Natural killer cell treated with Interleukin-12 subunit alpha and Interleukin-12 subunit beta and Interleukin-15 and Interleukin-18, amount 100 ng/mL, for 72 hours (primary cell): ENCODE data around the gene VPS45. TPM values are rescaled to one million over a fixed set of nuclear protein-coding genes. Genes with fewer than 3 reads are reported as not detected.
A peak's percentile ranks its signal among the peaks of the same experiment; 100 is the strongest.
"Not testable (repeated sequence)": the region's sequence is repeated elsewhere in the genome, so short reads cannot be mapped to it uniquely, and the experiment has no call there.

ENCODE experiments used
- ATAC-seq, 2 donors: fragments of 150-1000 bp; cut with Tn5 transposase in 1 of 2; sonication (Bioruptor Pico), chemical (Tn5 transposase) in 1 of 2; 2 replicates each; pipeline ENCODE4 v1.10.0; 2021
- DNase-seq: peaks from one replicate; pipeline ENCODE4 v3.0.0; 2022; ENCODE audit warnings: low spot score
- H3K27ac Mint-ChIP-seq, 2 donors: 1 replicate in 1 of 2; 2 replicates in 1 of 2; pipeline ENCODE4 v1.8.0; 2022; ENCODE audit warnings: mixed read lengths in 2 of 2, mild to moderate bottlenecking in 1 of 2, moderate library complexity in 1 of 2
- H3K27me3 Mint-ChIP-seq, 2 donors: 1 replicate in 1 of 2; 2 replicates in 1 of 2; pipeline ENCODE4 v1.8.0; 2022; ENCODE audit warnings: mixed read lengths in 2 of 2
- H3K36me3 Mint-ChIP-seq: one replicate; pipeline ENCODE4 v1.8.0; 2022; ENCODE audit warnings: mixed read lengths
- H3K4me1 Mint-ChIP-seq, 2 donors: 1 replicate in 1 of 2; 2 replicates in 1 of 2; pipeline ENCODE4 v1.8.0; 2022; ENCODE audit warnings: low read depth in 2 of 2, mixed read lengths in 2 of 2, mild to moderate bottlenecking in 1 of 2
- H3K4me3 Mint-ChIP-seq: one replicate; pipeline ENCODE4 v1.8.0; 2022; ENCODE audit warnings: mixed read lengths
- H3K9me3 Mint-ChIP-seq: 2 replicates; pipeline ENCODE4 v1.8.0; 2022; ENCODE audit warnings: mixed read lengths
- total RNA-seq, 2 donors: library from RNA; stranded (reverse); gene quantifications; one replicate each; pipeline ENCODE4 v1.2.3, GENCODE V29; 2022

The VPS45 gene
- total RNA-seq, 2 donors from 2014 or later = 34.1 to 40.4 TPM

DNA sequence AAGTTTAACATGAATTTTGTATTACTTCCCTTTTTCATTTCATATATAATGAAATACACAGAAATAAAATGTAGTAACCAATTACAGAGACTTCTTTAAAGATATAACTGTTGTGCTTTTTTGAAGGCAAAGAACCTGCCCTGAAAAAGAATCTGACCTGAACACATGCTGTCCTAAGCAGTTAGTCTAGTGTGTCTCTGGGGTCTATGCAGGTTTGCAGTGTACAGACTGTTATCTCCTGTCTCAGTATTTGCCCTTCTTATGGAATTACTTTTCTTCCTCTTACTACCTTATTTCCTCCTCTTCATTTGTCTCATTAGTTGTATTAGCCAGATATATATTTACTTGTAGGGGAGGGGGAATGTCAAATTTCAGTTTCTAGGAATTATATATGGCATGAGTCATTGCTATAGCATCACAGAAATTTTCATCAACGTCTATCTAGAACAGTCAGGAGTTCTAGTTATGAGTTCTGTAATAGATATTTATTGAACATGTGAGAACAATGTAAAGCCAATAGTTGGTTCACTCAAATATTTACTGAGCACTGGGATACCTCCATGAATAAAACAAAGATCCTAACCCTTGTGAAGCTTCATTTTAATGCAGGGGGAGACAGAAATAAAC, 53.8 kb downstream of the VPS45 start:
- peak overlapping the region in 1 of 2 donors; percentile 56 for H3K27ac Mint-ChIP-seq
- H3K27me3 Mint-ChIP-seq = no peaks in the 10 kb centered on the region
- no peak overlapping the region for H3K4me3 Mint-ChIP-seq
- ATAC-seq = no peak
- DNase-seq = no peak
- H3K36me3 Mint-ChIP-seq = no peaks in the 10 kb centered on the region
- no peaks in the 10 kb centered on the region for H3K4me1 Mint-ChIP-seq
- no peaks in the 10 kb centered on the region for H3K9me3 Mint-ChIP-seq

GRCh38 chr1:150126811-150127210, 59.2 kb downstream of the VPS45 start:
- Mint-ChIP-seq H3K27ac (no peak overlapping the region), H3K4me1 (no peaks in the 10 kb centered on the region), H3K27me3 (no peaks in the 10 kb centered on the region), H3K36me3 (no peaks in the 10 kb centered on the region), H3K4me3 (no peak overlapping the region), H3K9me3 (no peaks in the 10 kb centered on the region)
- DNase-seq (no peak), ATAC-seq (no peak)

- Mint-ChIP-seq H3K36me3 (no peaks in the 10 kb centered on the region), H3K9me3 (no peaks in the 10 kb centered on the region), H3K4me1 (no peaks in the 10 kb centered on the region), H3K4me3 (no peak overlapping the region), H3K27ac (no peak overlapping the region), H3K27me3 (no peaks in the 10 kb centered on the region)
- no peak for ATAC-seq
- DNase-seq = no peak
Measured at GRCh38 chr1:150127464-150127863, 59.9 kb downstream of the VPS45 start.

DNA sequence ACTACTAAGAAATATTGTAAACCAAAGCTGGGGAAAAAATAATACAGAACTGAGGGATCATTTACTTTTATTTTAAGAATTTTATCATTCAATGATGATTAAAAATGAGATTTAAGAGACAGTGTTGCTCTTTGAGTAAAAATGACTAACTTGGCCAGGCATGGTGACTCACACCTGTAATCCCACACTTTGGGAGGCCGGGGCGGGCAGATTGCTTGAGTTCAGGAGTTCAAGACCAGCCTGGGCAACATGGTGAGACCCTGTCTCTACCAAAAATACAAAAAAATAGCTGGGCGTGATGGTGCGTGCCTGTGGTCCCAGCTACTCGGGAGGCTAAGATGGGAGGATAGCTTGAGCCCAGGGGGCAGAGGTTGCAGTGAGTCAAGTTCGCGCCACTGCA, 60.3 kb downstream of the VPS45 start:
- no peak for ATAC-seq

DNA sequence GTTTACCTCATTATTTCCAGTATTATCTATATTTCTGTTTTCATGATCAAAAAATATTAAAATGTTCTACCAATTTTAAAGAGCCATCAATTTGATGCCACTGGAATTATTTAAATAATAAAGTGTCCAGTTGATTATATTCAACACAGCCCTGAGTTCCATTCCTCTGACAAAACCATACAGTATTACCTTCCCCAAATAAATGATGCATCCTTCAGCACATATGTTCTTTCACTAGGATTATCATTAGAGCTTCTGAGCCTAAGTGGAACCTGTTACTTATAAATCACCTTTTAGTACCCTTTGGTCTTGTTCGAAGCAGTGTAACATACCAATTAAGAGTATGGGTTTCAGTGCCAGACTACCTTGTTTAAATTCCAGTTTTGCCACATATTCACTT, 64.8 kb downstream of the VPS45 start:
- no peak overlapping the region for H3K4me3 Mint-ChIP-seq
- no peak for ATAC-seq

More for the DNA sequence above, 60.3 kb downstream of the VPS45 start:
- no peak for DNase-seq
- H3K27me3 Mint-ChIP-seq = no peaks in the 10 kb centered on the region
- no peaks in the 10 kb centered on the region for H3K9me3 Mint-ChIP-seq
- no peak overlapping the region for H3K4me3 Mint-ChIP-seq
- no peak overlapping the region for H3K27ac Mint-ChIP-seq
- no peaks in the 10 kb centered on the region for H3K36me3 Mint-ChIP-seq
- no peaks in the 10 kb centered on the region for H3K4me1 Mint-ChIP-seq

DNA sequence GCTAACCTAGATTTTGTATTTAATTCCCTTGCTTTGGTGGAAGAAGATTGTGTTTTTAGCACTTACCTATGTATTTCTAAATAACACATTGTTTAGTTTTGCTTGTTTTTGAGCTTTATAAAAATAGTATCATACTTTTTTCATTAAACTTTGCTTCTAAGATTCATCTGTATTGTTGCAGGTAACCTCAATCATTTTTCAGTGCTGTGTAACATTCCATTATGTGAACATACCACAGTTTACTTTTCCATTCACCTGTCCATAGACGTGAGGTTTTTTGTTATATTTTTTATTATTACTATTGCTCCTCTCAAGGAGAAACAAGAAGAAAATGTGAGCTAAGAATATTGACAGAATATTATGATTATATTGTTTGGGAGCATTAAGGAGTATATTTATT, 67.0 kb downstream of the VPS45 start:
- DNase-seq = no peak
- ATAC-seq = no peak
- Mint-ChIP-seq H3K4me1 (no peaks in the 10 kb centered on the region), H3K4me3 (no peak overlapping the region), H3K9me3 (no peaks in the 10 kb centered on the region), H3K27ac (no peak overlapping the region), H3K36me3 (no peaks in the 10 kb centered on the region), H3K27me3 (no peaks in the 10 kb centered on the region)

More for the DNA sequence above, 64.8 kb downstream of the VPS45 start:
- Mint-ChIP-seq H3K36me3 (no peaks in the 10 kb centered on the region), H3K27ac (no peak overlapping the region), H3K4me1 (no peaks in the 10 kb centered on the region), H3K27me3 (no peaks in the 10 kb centered on the region), H3K9me3 (no peaks in the 10 kb centered on the region)
- DNase-seq = no peak

GRCh38 chr1:150135400-150135799, 67.8 kb downstream of the VPS45 start:
- ATAC-seq, H3K27me3 Mint-ChIP-seq, DNase-seq, H3K9me3 Mint-ChIP-seq, H3K4me3 Mint-ChIP-seq, H3K4me1 Mint-ChIP-seq, H3K27ac Mint-ChIP-seq, H3K36me3 Mint-ChIP-seq: not testable (repeated sequence)

GRCh38 chr1:150138044-150138443, 70.5 kb downstream of the VPS45 start:
- ATAC-seq = no peak
- Mint-ChIP-seq H3K4me3 (no peak overlapping the region), H3K9me3 (no peaks in the 10 kb centered on the region), H3K4me1 (no peaks in the 10 kb centered on the region), H3K27ac (no peak overlapping the region), H3K36me3 (no peaks in the 10 kb centered on the region), H3K27me3 (no peaks in the 10 kb centered on the region)
- DNase-seq = no peak

DNA sequence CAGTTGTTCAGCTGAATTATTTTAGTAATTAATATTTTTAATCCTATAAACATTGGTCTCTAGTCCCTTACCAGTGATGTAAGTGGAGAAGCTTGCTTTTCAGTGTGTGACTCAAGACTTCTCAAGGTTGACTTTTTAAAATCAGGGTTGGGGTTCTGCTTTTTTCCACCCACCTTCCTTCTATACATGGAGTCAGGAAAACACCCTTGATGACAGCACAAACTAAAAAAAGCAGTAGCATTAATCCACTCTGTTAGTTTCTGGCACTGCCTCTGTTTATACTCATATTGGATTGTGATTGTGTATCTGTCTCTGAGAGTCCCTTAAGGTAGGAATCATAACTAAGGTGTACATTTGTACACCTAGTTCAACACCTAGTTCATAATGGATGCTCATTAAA, 73.9 kb downstream of the VPS45 start:
- no peaks in the 10 kb centered on the region for H3K4me1 Mint-ChIP-seq

DNA sequence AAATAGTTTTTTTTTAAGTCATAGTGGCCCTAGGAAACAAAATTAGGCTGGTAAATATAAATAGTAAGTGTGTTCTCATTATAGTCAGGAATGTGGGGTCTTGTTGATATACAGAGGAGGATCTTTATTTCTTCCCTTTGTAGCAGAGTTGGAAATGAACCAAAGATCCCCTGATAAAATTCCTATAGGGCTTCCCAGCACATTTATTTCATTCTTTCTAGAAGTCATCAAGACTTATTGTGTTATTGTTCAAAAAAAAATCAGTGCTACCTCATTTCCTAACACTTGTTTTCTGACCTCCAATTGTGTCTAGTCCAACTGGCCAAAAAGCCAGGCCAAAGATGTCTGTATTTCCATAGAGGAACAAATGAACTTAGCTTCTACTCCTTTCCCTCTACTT, 74.5 kb downstream of the VPS45 start:
- Mint-ChIP-seq H3K36me3 (no peaks in the 10 kb centered on the region), H3K27me3 (no peaks in the 10 kb centered on the region), H3K4me3 (no peak overlapping the region), H3K9me3 (no peaks in the 10 kb centered on the region), H3K4me1 (peaks cover 2 to 3% of the 10 kb centered on the region in 2 donors), H3K27ac (no peak overlapping the region)
- DNase-seq (no peak), ATAC-seq (no peak)

More for the DNA sequence above, 73.9 kb downstream of the VPS45 start:
- DNase-seq (no peak), ATAC-seq (no peak)
- no peaks in the 10 kb centered on the region for H3K36me3 Mint-ChIP-seq
- no peak overlapping the region for H3K4me3 Mint-ChIP-seq
- H3K27me3 Mint-ChIP-seq = no peaks in the 10 kb centered on the region
- no peaks in the 10 kb centered on the region for H3K9me3 Mint-ChIP-seq
- no peak overlapping the region for H3K27ac Mint-ChIP-seq

DNA sequence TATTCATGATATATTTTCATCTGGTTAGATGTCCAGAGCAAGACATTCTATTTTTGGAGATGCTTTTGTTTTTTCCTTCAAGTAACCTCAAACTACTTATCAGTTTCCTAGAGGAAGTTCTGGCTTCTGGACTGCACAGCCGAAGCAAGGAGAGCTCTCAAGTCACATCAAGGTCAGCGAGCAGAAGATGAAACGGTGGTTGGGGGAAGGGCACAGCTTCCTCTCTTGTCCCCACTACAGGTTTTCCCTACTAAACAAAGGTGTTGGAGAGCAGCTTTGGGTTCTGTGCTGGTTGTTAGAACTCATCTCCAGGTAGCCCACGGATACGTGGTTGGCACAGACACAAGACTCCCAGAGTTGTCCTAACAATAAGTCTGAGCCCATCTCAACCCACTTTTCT, 77.0 kb downstream of the VPS45 start:
- ATAC-seq (no peak), DNase-seq (no peak)
- Mint-ChIP-seq H3K36me3 (no peaks in the 10 kb centered on the region), H3K4me1 (peaks cover 7 to 20% of the 10 kb centered on the region in 2 donors), H3K27me3 (no peaks in the 10 kb centered on the region), H3K9me3 (no peaks in the 10 kb centered on the region), H3K27ac (no peak overlapping the region), H3K4me3 (no peak overlapping the region)

- H3K9me3 Mint-ChIP-seq, H3K36me3 Mint-ChIP-seq, H3K27me3 Mint-ChIP-seq, DNase-seq, H3K27ac Mint-ChIP-seq, ATAC-seq, H3K4me3 Mint-ChIP-seq: not testable (repeated sequence)
- peaks cover 8 to 22% of the 10 kb centered on the region in 2 donors for H3K4me1 Mint-ChIP-seq
Measured at GRCh38 chr1:150146016-150146415, 78.4 kb downstream of the VPS45 start.

DNA sequence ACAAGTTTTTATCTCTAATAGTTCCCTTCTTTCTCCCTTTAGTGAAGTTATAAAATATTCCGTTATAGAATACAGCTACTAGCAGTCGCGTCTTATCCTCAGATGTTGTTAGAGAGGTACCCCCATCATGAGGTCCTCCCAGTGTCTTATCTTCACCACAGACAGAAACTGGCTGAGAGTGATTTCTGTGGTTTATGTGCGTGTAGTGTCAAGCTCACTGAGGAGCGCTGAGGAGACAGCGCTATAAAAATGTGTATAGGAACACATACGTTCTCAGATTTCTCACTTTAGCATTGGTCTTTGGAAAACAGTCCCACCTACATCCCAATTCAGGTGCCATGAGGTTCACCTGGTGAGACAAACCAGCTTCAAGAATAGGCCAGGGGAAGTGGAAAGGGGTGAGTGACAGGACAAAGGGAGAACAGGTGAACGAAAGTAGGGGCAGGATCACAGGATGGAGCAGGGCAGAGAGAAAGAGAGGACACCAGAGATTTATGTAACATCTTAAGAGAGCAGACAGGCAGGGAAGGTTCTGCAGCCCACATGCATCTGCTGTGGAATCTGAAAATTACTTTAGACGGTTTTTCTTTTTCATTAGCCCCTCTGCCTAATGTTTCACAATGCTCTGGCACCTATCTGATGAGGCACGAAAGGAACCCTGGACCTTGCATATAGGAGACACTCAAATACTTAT, 79.4 kb downstream of the VPS45 start:
- Mint-ChIP-seq H3K27ac (no peak overlapping the region), H3K27me3 (no peaks in the 10 kb centered on the region)

GRCh38 chr1:150148837-150149270, 81.3 kb downstream of the VPS45 start:
- peak overlapping the region; percentile 86 for H3K4me3 Mint-ChIP-seq
- no peaks in the 10 kb centered on the region for H3K9me3 Mint-ChIP-seq
- H3K36me3 Mint-ChIP-seq = peaks cover 5% of the 10 kb centered on the region
- ATAC-seq (no peak), DNase-seq (no peak)
- H3K27ac Mint-ChIP-seq = peak overlapping the region; percentile 64 to 80
- H3K4me1 Mint-ChIP-seq = peaks cover 27 to 38% of the 10 kb centered on the region in 2 donors
- no peaks in the 10 kb centered on the region for H3K27me3 Mint-ChIP-seq

More for the DNA sequence above, 79.4 kb downstream of the VPS45 start:
- H3K4me3 Mint-ChIP-seq = no peak overlapping the region
- no peak for ATAC-seq
- no peaks in the 10 kb centered on the region for H3K9me3 Mint-ChIP-seq
- peaks cover 5% of the 10 kb centered on the region for H3K36me3 Mint-ChIP-seq
- H3K4me1 Mint-ChIP-seq = peaks cover 18 to 31% of the 10 kb centered on the region in 2 donors
- DNase-seq = no peak
